HL-60 (cell line): ENCODE data around the gene LGALS4.
"Not testable (repeated sequence)": the region's sequence is repeated elsewhere in the genome, so short reads cannot be mapped to it uniquely, and the experiment has no call there.

Experiments
- DNase-seq, 2 experiments: peaks; one replicate each; pipeline ENCODE4 v3.0.0-alpha.2; 2010 to 2020; ENCODE audit warnings: low read depth in 1 of 2, low spot score in 1 of 2
- H3K27ac ChIP-seq: fragments of 250-450 bp; sonication (Bioruptor Pico); replicated peaks from 2 replicates; pipeline ENCODE4 v1.5.1; 2020; ENCODE audit warnings: mild to moderate bottlenecking, moderate library complexity
- H3K27me3 ChIP-seq: fragments of 250-450 bp; sonication (Bioruptor Pico); 2 replicates; pipeline ENCODE4 v1.5.1; 2021; ENCODE audit warnings: mild to moderate bottlenecking, moderate library complexity; ENCODE audit not compliant: insufficient read depth, poor library complexity, severe bottlenecking
- H3K4me3 ChIP-seq: replicated peaks from 2 replicates; pipeline ENCODE4 v1.5.1; 2011; ENCODE audit warnings: mild to moderate bottlenecking, control low read depth, low read length; ENCODE audit not compliant: insufficient read depth
- GABPA ChIP-seq: IDR thresholded peaks from 2 replicates; pipeline ENCODE4 v1.6.1; 2012; ENCODE audit warnings: low read depth
- POLR2AphosphoS5 ChIP-seq: IDR thresholded peaks from 2 replicates; pipeline ENCODE4 v1.6.1; 2012; ENCODE audit warnings: low read depth
- SPI1 ChIP-seq: IDR thresholded peaks from 2 replicates; pipeline ENCODE4 v1.6.1; 2012; ENCODE audit warnings: low read depth, mild to moderate bottlenecking, borderline replicate concordance
- long read RNA-seq: library from polyadenylated mRNA; unstranded; transcript quantifications from one replicate; pipeline ENCODE4 v2.0.0, GENCODE V29; 2020
- TF ChIP-seq, protein P1 (sequence below): IDR thresholded peaks from one replicate; pipeline ENCODE4 v1.5.1; 2011; ENCODE audit warnings: low read length, control low read depth, inconsistent platforms; ENCODE audit not compliant: insufficient read depth
- TF ChIP-seq, protein P2 (sequence below): IDR thresholded peaks from 2 replicates; pipeline ENCODE4 v1.6.1; 2012; ENCODE audit warnings: low read depth; ENCODE audit not compliant: insufficient replicate concordance

Gene LGALS4, protein sequence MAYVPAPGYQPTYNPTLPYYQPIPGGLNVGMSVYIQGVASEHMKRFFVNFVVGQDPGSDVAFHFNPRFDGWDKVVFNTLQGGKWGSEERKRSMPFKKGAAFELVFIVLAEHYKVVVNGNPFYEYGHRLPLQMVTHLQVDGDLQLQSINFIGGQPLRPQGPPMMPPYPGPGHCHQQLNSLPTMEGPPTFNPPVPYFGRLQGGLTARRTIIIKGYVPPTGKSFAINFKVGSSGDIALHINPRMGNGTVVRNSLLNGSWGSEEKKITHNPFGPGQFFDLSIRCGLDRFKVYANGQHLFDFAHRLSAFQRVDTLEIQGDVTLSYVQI
- long read RNA-seq: 0 reads

DNA sequence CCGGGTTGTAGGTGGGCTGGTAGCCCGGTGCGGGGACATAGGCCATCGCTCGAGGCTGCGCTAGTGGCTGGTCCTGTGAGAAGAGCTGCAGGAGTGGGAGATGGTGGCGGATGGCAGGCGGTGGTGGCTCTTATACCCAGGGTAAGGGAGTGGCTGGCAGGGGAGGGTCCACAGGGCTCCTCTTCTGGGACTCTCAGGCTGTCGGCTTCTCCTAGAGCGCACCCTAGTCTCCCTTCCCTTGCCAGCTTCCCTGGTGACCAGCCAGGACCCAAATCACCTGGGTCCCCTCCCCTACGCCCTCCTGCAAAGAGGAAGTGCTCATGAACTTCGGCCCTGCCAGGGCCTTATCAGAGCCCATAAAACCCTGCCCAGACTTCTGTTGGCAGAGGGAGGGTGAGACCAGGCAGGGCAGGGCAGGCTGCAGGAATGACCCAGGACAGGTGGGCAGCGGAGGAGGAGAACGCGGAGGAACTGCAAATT lies at the start of gene LGALS4:
TSS of gene LGALS4 (minus strand) at position 105 of the 480 bp plus-strand sequence. CDS start at position 46, 59 bp downstream.
- TF ChIP-seq GABPA (no peak), SPI1 (peak; percentile 65; the same call in 1 of the 2 replicates), POLR2AphosphoS5 (no peak)
- TF ChIP-seq, protein P1, sequence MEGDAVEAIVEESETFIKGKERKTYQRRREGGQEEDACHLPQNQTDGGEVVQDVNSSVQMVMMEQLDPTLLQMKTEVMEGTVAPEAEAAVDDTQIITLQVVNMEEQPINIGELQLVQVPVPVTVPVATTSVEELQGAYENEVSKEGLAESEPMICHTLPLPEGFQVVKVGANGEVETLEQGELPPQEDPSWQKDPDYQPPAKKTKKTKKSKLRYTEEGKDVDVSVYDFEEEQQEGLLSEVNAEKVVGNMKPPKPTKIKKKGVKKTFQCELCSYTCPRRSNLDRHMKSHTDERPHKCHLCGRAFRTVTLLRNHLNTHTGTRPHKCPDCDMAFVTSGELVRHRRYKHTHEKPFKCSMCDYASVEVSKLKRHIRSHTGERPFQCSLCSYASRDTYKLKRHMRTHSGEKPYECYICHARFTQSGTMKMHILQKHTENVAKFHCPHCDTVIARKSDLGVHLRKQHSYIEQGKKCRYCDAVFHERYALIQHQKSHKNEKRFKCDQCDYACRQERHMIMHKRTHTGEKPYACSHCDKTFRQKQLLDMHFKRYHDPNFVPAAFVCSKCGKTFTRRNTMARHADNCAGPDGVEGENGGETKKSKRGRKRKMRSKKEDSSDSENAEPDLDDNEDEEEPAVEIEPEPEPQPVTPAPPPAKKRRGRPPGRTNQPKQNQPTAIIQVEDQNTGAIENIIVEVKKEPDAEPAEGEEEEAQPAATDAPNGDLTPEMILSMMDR: no peak
- Histone ChIP-seq H3K27ac (no peak within 1 kb of the TSS), H3K4me3 (no peak within 1 kb of the TSS), H3K27me3 (no peaks in the 10 kb centered on the region)
- no peak for DNase-seq

DNA sequence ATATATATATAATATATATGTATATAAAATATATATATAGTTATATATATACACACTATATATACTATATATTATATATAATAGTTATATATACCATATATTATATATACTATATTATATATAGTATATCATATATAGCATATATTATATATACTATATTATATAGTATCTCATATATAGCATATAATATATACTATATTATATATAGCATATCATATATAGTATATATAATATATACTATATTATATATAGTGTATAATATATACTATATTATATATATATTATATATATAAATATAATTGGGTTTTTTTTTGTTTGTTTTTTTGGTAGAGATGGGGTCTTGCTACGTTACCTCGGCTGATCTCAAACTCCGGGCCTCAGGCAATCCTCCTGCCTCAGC lies 48.6 kb upstream of the LGALS4 start:
- TF ChIP-seq POLR2AphosphoS5: no peak
- TF ChIP-seq, protein P2, sequence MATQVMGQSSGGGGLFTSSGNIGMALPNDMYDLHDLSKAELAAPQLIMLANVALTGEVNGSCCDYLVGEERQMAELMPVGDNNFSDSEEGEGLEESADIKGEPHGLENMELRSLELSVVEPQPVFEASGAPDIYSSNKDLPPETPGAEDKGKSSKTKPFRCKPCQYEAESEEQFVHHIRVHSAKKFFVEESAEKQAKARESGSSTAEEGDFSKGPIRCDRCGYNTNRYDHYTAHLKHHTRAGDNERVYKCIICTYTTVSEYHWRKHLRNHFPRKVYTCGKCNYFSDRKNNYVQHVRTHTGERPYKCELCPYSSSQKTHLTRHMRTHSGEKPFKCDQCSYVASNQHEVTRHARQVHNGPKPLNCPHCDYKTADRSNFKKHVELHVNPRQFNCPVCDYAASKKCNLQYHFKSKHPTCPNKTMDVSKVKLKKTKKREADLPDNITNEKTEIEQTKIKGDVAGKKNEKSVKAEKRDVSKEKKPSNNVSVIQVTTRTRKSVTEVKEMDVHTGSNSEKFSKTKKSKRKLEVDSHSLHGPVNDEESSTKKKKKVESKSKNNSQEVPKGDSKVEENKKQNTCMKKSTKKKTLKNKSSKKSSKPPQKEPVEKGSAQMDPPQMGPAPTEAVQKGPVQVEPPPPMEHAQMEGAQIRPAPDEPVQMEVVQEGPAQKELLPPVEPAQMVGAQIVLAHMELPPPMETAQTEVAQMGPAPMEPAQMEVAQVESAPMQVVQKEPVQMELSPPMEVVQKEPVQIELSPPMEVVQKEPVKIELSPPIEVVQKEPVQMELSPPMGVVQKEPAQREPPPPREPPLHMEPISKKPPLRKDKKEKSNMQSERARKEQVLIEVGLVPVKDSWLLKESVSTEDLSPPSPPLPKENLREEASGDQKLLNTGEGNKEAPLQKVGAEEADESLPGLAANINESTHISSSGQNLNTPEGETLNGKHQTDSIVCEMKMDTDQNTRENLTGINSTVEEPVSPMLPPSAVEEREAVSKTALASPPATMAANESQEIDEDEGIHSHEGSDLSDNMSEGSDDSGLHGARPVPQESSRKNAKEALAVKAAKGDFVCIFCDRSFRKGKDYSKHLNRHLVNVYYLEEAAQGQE: no peak
- no peak for TF ChIP-seq SPI1
- TF ChIP-seq, protein P1: no peak
- TF ChIP-seq GABPA: no peak
- DNase-seq: no peak
- Histone ChIP-seq H3K27ac (no peak overlapping the region), H3K4me3 (no peak overlapping the region), H3K27me3 (no peaks in the 10 kb centered on the region)

DNA sequence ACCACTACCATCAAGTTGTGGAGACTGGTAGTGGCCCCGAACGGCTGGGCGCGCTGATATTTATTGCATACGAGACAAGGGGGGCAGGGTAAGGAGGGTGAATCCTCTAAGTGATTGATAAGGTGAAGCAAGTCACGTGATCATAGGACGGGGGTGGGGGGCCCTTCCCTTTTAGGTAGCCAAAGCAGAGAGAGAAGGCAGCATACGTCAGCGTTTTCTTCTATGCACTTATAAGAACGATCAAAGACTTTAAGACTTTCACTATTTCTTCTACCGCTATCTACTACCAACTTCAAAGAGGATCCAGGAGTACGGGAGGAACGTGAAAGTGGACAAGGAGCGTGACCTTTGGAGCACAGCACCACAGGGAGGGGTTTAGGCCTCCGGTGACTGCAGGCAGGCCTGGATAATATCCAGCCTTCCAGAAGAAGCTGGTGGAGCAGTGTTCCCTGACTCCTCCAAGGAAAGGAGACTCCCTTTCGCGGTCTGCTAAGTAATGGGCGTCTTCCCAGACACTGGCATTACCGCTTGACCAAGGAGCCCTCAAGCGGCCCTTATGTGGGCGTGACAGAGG lies 47.0 kb upstream of the LGALS4 start:
- not testable (repeated sequence) for DNase-seq, H3K27ac ChIP-seq, H3K4me3 ChIP-seq, H3K27me3 ChIP-seq

DNA sequence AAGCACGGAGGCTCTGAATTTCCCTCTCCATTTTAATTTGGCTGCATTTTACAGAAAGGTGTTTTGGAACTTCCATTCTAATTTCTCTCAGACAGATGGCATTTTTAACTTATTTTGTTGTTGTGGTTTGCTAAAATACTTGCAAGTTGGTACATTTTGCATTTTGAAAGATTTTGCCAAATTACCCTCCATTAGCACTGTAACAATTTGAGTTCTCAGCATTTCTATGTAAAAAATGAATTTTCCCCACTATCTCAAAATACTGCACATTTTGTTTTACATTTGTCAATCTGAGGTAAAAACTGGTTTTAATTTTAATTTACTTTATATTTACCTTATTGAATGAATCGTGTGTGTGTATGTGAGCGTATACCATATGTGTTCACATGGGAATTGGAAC lies 44.1 kb upstream of the LGALS4 start:
- TF ChIP-seq SPI1: no peak
- no peak for TF ChIP-seq GABPA
- TF ChIP-seq, protein P1: no peak
- TF ChIP-seq, protein P2: no peak
- TF ChIP-seq POLR2AphosphoS5: no peak
- Histone ChIP-seq H3K4me3 (no peak overlapping the region), H3K27ac (no peak overlapping the region)

DNA sequence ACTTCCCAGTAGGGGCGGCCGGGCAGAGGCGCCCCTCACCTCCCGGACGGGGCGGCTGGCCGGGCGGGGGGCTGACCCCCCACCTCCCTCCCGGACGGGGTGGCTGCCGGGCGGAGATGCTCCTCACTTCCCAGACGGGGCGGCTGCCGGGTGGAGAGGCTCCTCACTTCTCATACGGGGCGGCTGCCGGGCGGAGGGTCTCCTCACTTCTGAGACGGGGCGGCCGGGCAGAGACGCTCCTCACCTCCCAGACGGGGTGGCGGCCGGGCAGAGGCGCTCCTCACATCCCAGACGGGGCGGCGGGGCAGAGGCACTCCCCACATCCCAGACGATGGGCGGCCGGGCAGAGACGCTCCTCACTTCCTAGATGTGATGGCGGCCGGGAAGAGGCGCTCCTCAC lies 43.0 kb upstream of the LGALS4 start:
- H3K27me3 ChIP-seq, DNase-seq, H3K27ac ChIP-seq, H3K4me3 ChIP-seq: not testable (repeated sequence)

More for the DNA sequence above, 44.1 kb upstream of the LGALS4 start:
- no peaks in the 10 kb centered on the region for H3K27me3 ChIP-seq
- no peak for DNase-seq

DNA sequence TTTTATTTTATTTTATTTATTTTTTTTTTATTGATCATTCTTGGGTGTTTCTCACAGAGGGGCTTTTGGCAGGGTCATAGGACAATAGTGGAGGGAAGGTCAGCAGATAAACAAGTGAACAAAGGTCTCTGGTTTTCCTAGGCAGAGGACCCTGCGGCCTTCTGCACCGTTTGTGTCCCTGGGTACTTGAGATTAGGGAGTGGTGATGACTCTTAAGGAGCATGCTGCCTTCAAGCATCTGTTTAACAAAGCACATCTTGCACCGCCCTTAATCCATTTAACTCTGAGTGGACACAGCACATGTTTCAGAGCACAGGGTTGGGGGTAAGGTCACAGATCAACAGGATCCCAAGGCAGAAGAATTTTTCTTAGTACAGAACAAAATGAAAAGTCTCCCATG lies 42.2 kb upstream of the LGALS4 start:
- not testable (repeated sequence) for H3K4me3 ChIP-seq, H3K27me3 ChIP-seq, DNase-seq, H3K27ac ChIP-seq
